Stomach (tissue), 9 donors: ENCODE results near the gene STAT4. TPM values are rescaled to one million over a fixed set of nuclear protein-coding genes. Genes with fewer than 3 reads are reported as not detected.

Source experiments
- DNase-seq, 2 donors: peaks; one replicate each; pipeline versions ENCODE4 v3.0.0 to v3.0.0-alpha.2; 2013 to 2019
- H3K27ac ChIP-seq, 5 donors: fragments of 200-600 bp in 4 of 5; sonication (generic) in 4 of 5; one replicate each; pipeline ENCODE4 v1.5.1; 2013 to 2019; ENCODE audit warnings: mild to moderate bottlenecking in 1 of 5, moderate library complexity in 1 of 5
- H3K27me3 ChIP-seq, 3 donors: fragments of 200-600 bp; sonication (generic); one replicate each; pipeline ENCODE4 v1.5.1; 2017 to 2019; ENCODE audit warnings: mixed run types in 1 of 3
- H3K36me3 ChIP-seq, 4 donors: fragments of 200-600 bp; sonication (generic); 1 replicate in 3 of 4; 2 replicates in 1 of 4; pipeline ENCODE4 v1.5.1; 2016 to 2019
- H3K4me1 ChIP-seq, 4 donors: fragments of 200-600 bp; sonication (generic); one replicate each; pipeline ENCODE4 v1.5.1; 2016 to 2019
- H3K4me3 ChIP-seq, 4 donors: fragments of 200-600 bp; sonication (generic) in 3 of 4; one replicate each; pipeline ENCODE4 v1.5.1; 2016 to 2019; ENCODE audit warnings: mild to moderate bottlenecking in 1 of 4
- H3K9me3 ChIP-seq, 4 donors: fragments of 200-600 bp; sonication (generic); one replicate each; pipeline ENCODE4 v1.5.1; 2016 to 2019
- EP300 ChIP-seq: sonication (generic); formaldehyde crosslinking; IDR thresholded peaks from one replicate; pipeline ENCODE4 v1.6.1; 2017; ENCODE audit warnings: antibody characterized with exemption
- POLR2A ChIP-seq, 4 donors: fragments of 450-650 bp; IDR thresholded peaks; one replicate each; pipeline ENCODE4 v1.6.1; 2016; ENCODE audit warnings: antibody characterized with exemption in 4 of 4, control low read depth in 2 of 4, mild to moderate bottlenecking in 1 of 4, moderate library complexity in 1 of 4
- POLR2AphosphoS5 ChIP-seq, 3 donors: sonication (generic); formaldehyde crosslinking; IDR thresholded peaks; one replicate each; pipeline ENCODE4 v1.6.1; 2016; ENCODE audit warnings: antibody characterized with exemption in 3 of 3
- WGBS, 5 donors: extraction: QIAGEN DNeasy Blood & Tissue Kit in 3 of 5; methylation state at CpG; one replicate each; pipeline versions ENCODE4 v1.1.5 to v1.1.7; 2013 to 2018; 5-methylcytosine and 5-hydroxymethylcytosine counted together
- intact Hi-C: fragments of 100-400 bp; cut with DNase I; formaldehyde crosslinking; loops from one replicate; pipeline ENCODE4 v1.15.1; 2023; ENCODE audit warnings: low total_unique reads
- polyA plus RNA-seq, 3 donors: library from polyadenylated mRNA; stranded (reverse); fragments of 200-250 nt; gene quantifications; one replicate each; pipeline ENCODE4 v1.2.3, GENCODE V29; 2013
- total RNA-seq, 5 donors: library from RNA; depleted of rRNA; stranded (reverse); fragments of >200 nt; gene quantifications; one replicate each; pipeline versions ENCODE4 v1.1.0 to v1.2.3, GENCODE V29; 2014 to 2016
- TF ChIP-seq, protein P1 (sequence below), 7 experiments: fragments of 450-650 bp in 4 of 7; fragments of 200-600 bp in 3 of 7; sonication (generic) in 3 of 7; IDR thresholded peaks; one replicate each; pipeline ENCODE4 v1.5.1; 2016 to 2019; ENCODE audit warnings: antibody characterized with exemption in 7 of 7, control low read depth in 2 of 7, mild to moderate bottlenecking in 1 of 7
- donor health status: healthy with polysubstance abuse.
- donor health status: Bipolar disorder and iron deficiency.
- donor health status: healthy.

Gene STAT4
- total and polyA plus RNA-seq, 8 donors: 0.75 to 21.4 (median 3.8) TPM

- Histone ChIP-seq H3K4me1 (no peaks in the 10 kb centered on the region), H3K9me3 (no peaks in the 10 kb centered on the region), H3K27me3 (no peaks in the 10 kb centered on the region), H3K36me3 (no peaks in the 10 kb centered on the region), H3K4me3 (no peak overlapping the region), H3K27ac (no peak overlapping the region)
- intact Hi-C loops: no loop called here
- DNase-seq: no peak
- 89 to 100% (median 95%) methylated on average over 1 of the region's 1 CpG for WGBS, 5 donors
- TF ChIP-seq POLR2A (IDR thresholded peaks at IDR 0.05) (no peak), POLR2AphosphoS5 (IDR thresholded peaks at IDR 0.05) (no peak), EP300 (no peak)
- TF ChIP-seq, protein P1, sequence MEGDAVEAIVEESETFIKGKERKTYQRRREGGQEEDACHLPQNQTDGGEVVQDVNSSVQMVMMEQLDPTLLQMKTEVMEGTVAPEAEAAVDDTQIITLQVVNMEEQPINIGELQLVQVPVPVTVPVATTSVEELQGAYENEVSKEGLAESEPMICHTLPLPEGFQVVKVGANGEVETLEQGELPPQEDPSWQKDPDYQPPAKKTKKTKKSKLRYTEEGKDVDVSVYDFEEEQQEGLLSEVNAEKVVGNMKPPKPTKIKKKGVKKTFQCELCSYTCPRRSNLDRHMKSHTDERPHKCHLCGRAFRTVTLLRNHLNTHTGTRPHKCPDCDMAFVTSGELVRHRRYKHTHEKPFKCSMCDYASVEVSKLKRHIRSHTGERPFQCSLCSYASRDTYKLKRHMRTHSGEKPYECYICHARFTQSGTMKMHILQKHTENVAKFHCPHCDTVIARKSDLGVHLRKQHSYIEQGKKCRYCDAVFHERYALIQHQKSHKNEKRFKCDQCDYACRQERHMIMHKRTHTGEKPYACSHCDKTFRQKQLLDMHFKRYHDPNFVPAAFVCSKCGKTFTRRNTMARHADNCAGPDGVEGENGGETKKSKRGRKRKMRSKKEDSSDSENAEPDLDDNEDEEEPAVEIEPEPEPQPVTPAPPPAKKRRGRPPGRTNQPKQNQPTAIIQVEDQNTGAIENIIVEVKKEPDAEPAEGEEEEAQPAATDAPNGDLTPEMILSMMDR (IDR thresholded peaks at IDR 0.05): no peak
These were observed 7.0 kb downstream of the STAT4 start for GRCh38 chr2:191143791-191144190.

- H3K4me1 ChIP-seq: no peaks in the 10 kb centered on the region
- no peak overlapping the region for H3K27ac ChIP-seq
- 40 to 59% (median 46%) methylated on average over 2 of the region's 2 CpGs for WGBS, 5 donors
- H3K4me3 ChIP-seq: no peak overlapping the region
- intact Hi-C loops: no loop called here
- no peak for TF ChIP-seq EP300
- TF ChIP-seq POLR2AphosphoS5 (IDR thresholded peaks at IDR 0.05): no peak
- TF ChIP-seq, protein P1 (IDR thresholded peaks at IDR 0.05): no peak
- no peak for TF ChIP-seq POLR2A (IDR thresholded peaks at IDR 0.05)
- no peaks in the 10 kb centered on the region for H3K27me3 ChIP-seq
- no peaks in the 10 kb centered on the region for H3K36me3 ChIP-seq
- DNase-seq: no peak
- no peaks in the 10 kb centered on the region for H3K9me3 ChIP-seq
These were observed 21.9 kb downstream of the STAT4 start for GRCh38 chr2:191128911-191129304.

GRCh38 chr2:191128172-191128910 lies 22.5 kb downstream of the STAT4 start:
- WGBS, 5 donors: 50 to 68% (median 59%) methylated on average over 8 of the region's 8 CpGs
- Histone ChIP-seq H3K27ac (no peak overlapping the region), H3K27me3 (no peaks in the 10 kb centered on the region), H3K9me3 (no peaks in the 10 kb centered on the region), H3K4me3 (no peak overlapping the region), H3K4me1 (no peaks in the 10 kb centered on the region), H3K36me3 (no peaks in the 10 kb centered on the region)
- TF ChIP-seq POLR2AphosphoS5 (IDR thresholded peaks at IDR 0.05) (no peak), POLR2A (IDR thresholded peaks at IDR 0.05) (no peak), EP300 (no peak)
- TF ChIP-seq, protein P1 (IDR thresholded peaks at IDR 0.05): no peak
- intact Hi-C loops: no loop called here
- peak in 1 of 2 donors; percentile 16 for DNase-seq

GRCh38 chr2:191127235-191127634 lies 23.6 kb downstream of the STAT4 start:
- H3K36me3 ChIP-seq: no peaks in the 10 kb centered on the region
- no peak overlapping the region for H3K4me3 ChIP-seq
- 88 to 93% (median 93%) methylated on average over 3 of the region's 3 CpGs for WGBS, 5 donors
- H3K27ac ChIP-seq: no peak overlapping the region
- TF ChIP-seq EP300 (no peak), POLR2A (IDR thresholded peaks at IDR 0.05) (no peak), POLR2AphosphoS5 (IDR thresholded peaks at IDR 0.05) (no peak)
- TF ChIP-seq, protein P1 (IDR thresholded peaks at IDR 0.05): no peak
- intact Hi-C loops: no loop called here
- no peaks in the 10 kb centered on the region for H3K27me3 ChIP-seq
- DNase-seq: no peak
- no peaks in the 10 kb centered on the region for H3K9me3 ChIP-seq
- no peaks in the 10 kb centered on the region for H3K4me1 ChIP-seq
